Uterus (tissue), 2 donors: ENCODE data around the gene NR6A1.

ENCODE experiments used
- CTCF ChIP-seq, 4 experiments: fragments of 200-600 bp in 2 of 4; fragments of 450-650 bp in 2 of 4; sonication (generic) in 2 of 4; IDR thresholded peaks; one replicate each; pipeline ENCODE4 v1.5.1; 2016 to 2019; ENCODE audit warnings: antibody characterized with exemption in 4 of 4, mild to moderate bottlenecking in 2 of 4, moderate library complexity in 1 of 4
- POLR2A ChIP-seq, 2 donors: fragments of 450-650 bp; IDR thresholded peaks; one replicate each; pipeline ENCODE4 v1.6.1; 2016; ENCODE audit warnings: antibody characterized with exemption in 2 of 2, mild to moderate bottlenecking in 1 of 2, moderate library complexity in 1 of 2

GRCh38 chr9:124803911-124804310 lies 32.8 kb upstream of the NR6A1 start:
- TF ChIP-seq CTCF (IDR thresholded peaks at IDR 0.05) (no peak), POLR2A (IDR thresholded peaks at IDR 0.05) (no peak)
